GM15510 (cell line): Measurements from ENCODE around the gene YLPM1.

Source experiments
- POLR2A ChIP-seq: IDR thresholded peaks from 3 replicates; pipeline ENCODE4 v1.6.1; 2011; ENCODE audit warnings: borderline replicate concordance; ENCODE audit not compliant: insufficient read length; ENCODE audit errors: extremely low read depth

YLPM1 gene

GRCh38 chr14:74816124-74816523 is 53.0 kb downstream of the YLPM1 start:
- no peak for TF ChIP-seq POLR2A

- TF ChIP-seq POLR2A: no peak
Measured at GRCh38 chr14:74820288-74820687, 57.2 kb downstream of the YLPM1 start.

DNA sequence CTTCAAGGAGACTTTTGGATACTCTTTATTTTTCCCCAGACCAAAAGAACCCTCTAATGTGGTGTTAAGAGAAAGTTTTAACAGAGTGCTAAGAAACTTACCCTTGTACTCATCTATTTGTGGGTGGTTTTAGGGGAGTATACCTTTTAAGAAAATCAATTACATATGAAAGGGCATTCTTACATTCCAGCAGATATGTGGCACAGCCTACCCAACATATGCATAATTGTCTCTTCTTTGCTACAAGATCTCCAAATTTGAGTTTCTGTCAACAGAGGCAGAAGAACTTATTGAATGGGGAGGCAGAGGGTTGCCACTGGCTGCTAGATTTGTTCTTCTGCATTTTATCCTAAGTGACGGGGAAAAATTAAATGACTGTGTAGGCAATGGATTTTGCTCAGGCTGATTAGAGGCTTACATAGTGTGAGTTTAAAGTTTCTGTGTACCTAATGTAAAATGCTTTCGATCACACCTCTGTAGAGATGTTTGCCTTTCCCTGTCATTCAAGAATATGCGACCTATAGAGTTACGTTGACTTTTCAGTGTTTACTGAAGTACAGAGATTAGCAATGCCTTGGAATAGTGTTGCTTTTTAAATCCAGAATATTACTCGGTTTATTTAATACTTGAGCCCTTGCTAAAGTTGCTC is 58.3 kb downstream of the YLPM1 start:
- no peak for TF ChIP-seq POLR2A

DNA sequence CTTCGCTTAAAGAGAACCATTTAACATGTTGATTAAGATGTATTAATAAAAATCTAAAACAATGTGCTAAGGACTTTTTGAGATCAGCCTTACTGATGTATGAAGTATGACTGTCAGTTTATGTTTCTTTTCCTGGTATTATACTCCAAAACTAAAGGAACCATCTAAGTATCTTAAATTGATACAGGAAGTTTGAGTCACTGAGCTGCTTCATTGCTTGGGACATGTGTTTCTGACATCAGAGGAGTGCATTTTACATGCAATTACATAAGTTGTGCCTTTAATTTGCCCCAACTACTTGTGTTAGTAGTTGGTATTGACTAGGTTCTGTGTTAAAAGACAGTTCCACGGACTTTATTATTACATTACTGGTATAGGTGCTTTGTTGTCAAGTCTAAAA is 61.9 kb downstream of the YLPM1 start:
- no peak for TF ChIP-seq POLR2A

GRCh38 chr14:74826574-74826973 is 63.5 kb downstream of the YLPM1 start:
- no peak for TF ChIP-seq POLR2A

GRCh38 chr14:74829251-74829650 is 66.1 kb downstream of the YLPM1 start:
- no peak for TF ChIP-seq POLR2A

DNA sequence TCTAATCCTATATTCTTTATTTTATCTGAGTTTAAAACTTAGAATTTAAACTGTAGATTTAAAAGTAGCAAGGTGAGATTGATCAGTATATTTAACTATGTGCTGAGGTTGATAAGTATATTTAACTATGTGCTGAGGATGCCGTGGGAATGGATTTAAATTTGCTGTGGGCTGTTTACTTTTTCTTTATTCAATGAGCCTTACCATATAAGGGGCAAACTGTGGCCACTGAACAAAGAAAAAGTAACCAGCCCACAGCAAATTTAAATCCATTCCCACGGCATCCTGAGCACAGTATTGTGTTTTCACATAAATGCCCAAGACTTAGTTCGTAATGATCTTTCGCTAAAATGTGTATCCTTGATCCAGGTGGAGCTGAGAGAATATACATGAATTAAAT is 69.7 kb downstream of the YLPM1 start:
- no peak for TF ChIP-seq POLR2A

DNA sequence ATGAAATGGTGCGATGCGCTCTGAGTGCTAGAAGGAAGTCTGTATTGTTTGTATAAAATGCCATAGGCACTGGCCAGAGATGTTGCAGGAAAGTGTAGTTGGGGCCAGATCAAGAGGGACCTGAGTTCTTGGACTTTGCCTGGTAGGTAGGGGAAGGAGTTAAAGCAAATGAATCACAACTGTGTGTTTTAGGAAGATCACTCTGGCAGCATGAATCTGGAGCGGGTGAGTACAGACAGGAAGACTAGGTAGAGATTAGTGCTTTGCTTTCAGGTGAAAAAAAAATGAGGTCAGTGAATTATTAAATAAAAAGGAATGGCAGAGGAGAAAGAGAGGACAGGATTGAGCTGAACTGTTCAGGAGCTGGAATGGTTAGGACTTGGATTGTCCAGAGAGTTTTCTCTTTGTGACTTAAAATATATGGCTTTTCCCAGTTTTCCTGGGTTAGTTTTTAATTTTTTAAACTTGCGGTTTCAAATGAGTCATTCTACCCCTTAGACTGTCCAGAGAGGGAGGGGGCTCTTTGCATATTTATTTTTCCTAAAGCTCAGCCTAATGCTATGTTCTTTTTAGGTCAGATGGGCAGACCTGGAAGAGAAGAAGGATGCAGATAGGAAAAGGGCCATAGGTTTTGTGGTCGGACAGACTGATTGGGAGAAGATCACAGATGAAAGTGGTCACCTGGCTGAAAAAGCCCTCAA is 71.7 kb downstream of the YLPM1 start:
- no peak for TF ChIP-seq POLR2A

DNA sequence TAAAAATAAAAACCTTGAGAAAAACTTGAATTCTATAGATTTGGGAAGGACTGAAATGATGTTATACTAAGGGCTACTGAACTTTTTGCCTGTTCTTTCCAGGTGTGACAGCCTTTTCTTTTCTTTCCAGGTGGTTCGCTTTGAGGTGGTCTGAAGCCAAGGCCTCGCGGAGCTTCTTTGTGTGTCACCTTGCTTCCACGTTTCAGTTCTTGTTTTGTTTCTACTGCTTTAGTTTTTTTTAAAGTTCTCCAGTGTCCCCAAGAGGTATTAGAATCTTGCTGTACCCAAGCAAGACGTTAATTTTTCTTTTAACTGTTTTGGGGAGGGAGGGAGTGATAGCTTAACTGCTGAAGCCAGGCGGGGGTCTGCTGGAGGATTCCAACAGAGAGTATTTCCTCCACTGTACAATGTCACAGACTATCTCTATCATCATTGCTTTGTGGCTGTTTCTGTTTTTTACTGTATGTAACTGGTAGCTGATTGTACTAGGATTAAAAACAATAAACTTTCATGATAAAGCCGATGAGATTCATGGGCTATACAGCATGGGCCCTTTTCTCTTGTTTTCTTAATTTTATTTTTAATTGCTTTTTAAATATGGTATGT is 72.6 kb downstream of the YLPM1 start:
- TF ChIP-seq POLR2A: no peak

DNA sequence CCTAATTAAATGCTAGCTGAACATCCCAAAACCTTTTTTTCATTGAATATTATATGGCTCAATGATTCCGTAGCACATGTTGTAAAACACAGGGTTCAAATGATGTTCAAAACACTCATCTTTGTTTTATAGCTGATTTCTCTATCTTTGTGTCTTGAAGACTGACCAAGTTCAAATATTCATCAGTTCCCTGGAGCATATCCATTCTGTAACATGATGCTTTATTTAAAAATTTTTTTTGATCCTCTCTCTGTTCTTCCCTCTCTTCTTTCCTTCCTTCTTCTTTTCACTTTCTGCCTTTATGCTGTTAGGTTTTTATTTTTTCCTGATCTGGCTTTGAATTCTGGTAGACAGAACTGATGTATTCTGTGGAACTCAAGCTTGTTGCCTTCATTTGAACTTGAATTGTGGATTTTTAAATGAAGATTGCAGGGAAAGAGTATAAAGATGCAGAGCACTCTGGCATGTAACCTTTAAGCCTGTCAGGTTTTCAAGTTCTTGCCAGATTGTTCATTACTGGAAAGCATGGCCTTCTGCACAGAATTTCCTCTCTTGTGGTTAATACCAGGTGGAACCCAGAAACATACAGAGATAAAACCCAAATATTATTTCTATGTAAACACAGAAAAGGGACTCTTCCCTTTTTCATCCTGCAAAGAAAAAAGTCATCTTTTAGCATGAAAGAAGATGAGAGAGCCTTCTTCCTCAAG is 73.3 kb downstream of the YLPM1 start:
- no peak for TF ChIP-seq POLR2A

GRCh38 chr14:74838166-74838565 is 75.0 kb downstream of the YLPM1 start:
- TF ChIP-seq POLR2A: no peak

DNA sequence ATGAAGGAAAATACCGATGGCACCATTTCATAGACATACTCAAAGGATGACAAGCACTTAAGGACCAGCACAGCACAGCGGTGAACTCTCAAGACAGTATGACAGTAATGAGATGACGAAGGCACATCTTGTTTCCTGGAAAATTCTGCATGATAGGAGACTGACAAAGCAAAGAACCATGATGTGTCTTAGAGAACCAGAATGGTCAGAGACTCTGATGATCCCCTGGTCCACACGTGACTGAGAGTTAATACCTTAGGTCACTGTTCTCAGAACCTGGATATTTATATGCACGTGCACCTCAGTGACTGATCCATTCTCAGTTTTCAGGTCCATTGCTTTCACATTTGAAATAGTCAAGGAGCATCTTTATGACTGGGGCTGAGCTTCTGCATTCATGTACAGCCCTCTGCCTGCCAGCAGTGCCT is 77.5 kb downstream of the YLPM1 start:
- no peak for TF ChIP-seq POLR2A

DNA sequence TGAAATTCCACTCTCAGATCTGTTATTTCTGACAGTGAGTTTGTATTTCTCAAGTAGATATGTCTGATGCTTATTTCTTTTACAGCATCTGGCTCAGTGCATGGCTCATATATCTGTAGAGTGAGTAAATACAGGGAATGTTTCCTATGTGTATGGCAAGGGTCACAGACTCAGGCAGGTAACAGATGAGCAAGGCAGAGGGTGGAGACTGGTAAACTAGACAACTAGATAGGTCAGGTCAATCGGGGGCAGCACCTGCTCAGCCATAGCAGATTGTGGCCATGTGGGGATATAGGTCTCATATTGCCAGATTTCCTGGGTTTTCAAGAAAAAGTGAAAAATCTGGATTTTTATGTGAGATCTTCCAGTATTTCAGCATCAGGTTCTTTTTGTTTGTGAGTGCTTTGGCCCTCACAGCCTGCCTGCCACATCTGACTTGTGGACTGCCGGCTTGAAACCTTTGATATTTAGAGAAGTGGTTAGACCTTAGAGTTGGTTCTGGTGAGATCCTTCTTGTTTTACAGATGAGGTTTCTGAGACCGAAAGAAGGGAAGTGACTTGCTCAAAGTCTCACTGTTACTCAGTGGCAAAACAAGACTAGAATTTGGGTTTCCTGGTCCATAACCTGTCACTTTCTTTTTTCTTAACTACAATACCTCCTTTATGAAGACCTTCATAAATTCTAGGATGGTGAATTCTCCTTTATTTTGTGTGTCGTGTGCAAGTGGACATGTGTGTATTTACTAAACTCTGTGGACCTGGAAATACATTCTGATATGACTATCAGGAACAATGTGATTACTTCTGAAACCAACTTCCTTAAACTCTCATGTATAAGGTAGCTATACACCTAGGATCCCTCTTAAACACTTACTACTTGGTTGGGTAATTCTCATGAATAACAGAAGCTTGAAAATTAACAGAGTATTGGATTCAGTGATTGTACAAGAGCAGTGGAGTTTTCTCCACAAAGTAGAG is 78.4 kb downstream of the YLPM1 start:
- no peak for TF ChIP-seq POLR2A

- no peak for TF ChIP-seq POLR2A
Measured at GRCh38 chr14:74843653-74844052, 80.5 kb downstream of the YLPM1 start.
